CD14-positive monocyte (primary cell): ENCODE measurements around the gene IYD. TPM values are rescaled to one million over a fixed set of nuclear protein-coding genes. Genes with fewer than 3 reads are reported as not detected.
A peak's percentile ranks its signal among the peaks of the same experiment; 100 is the strongest.

ENCODE experiments used
- DNase-seq, 3 donors: peaks; one replicate each; pipeline ENCODE4 v3.0.0-alpha.2; 2011 to 2022
- H2AFZ ChIP-seq: 2 replicates; pipeline ENCODE4 v1.6.0; 2012; ENCODE audit warnings: mild to moderate bottlenecking, low read depth, low read length, inconsistent platforms; ENCODE audit not compliant: insufficient read depth, poor library complexity, severe bottlenecking
- H3K27ac ChIP-seq, 2 donors: 1 replicate in 1 of 2; 2 replicates in 1 of 2; pipeline ENCODE4 v1.5.1; 2012 to 2013; ENCODE audit warnings: low read length in 2 of 2, control low read depth in 1 of 2, inconsistent platforms in 1 of 2, low read depth in 1 of 2, mild to moderate bottlenecking in 1 of 2
- H3K27me3 ChIP-seq, 2 donors: one replicate each; pipeline versions ENCODE4 v1.6.0 to v1.6.1; 2011 to 2013; ENCODE audit warnings: low read length in 2 of 2; ENCODE audit not compliant: control insufficient read depth in 2 of 2, insufficient read depth in 2 of 2
- H3K36me3 ChIP-seq, 2 donors: replicated peaks in 1 of 2; 1 replicate in 1 of 2; 2 replicates in 1 of 2; pipeline versions ENCODE4 v1.5.1 to v1.6.1; 2012 to 2013; ENCODE audit warnings: low read length in 2 of 2, control low read depth in 1 of 2, inconsistent platforms in 1 of 2, mild to moderate bottlenecking in 1 of 2; ENCODE audit not compliant: insufficient read depth in 2 of 2, control insufficient read depth in 1 of 2
- H3K4me1 ChIP-seq, 2 donors: 1 replicate in 1 of 2; 2 replicates in 1 of 2; pipeline versions ENCODE4 v1.5.1 to v1.6.1; 2012 to 2013; ENCODE audit warnings: low read length in 2 of 2, control low read depth in 1 of 2, inconsistent platforms in 1 of 2, mild to moderate bottlenecking in 1 of 2, moderate library complexity in 1 of 2; ENCODE audit not compliant: insufficient read depth in 2 of 2, control insufficient read depth in 1 of 2
- H3K4me2 ChIP-seq: replicated peaks from 2 replicates; pipeline ENCODE3; 2012; ENCODE audit warnings: low read length, moderate library complexity, mild to moderate bottlenecking; ENCODE audit not compliant: poor library complexity, severe bottlenecking; ENCODE audit errors: extremely low read depth
- H3K4me3 ChIP-seq, 3 experiments: fragments of 200-600 bp in 1 of 3; sonication (generic) in 1 of 3; replicated peaks in 1 of 3; 1 replicate in 2 of 3; 2 replicates in 1 of 3; pipeline ENCODE4 v1.5.1; 2011 to 2013; ENCODE audit warnings: low read length in 3 of 3, mild to moderate bottlenecking in 3 of 3, control low read depth in 2 of 3, low read depth in 2 of 3, inconsistent platforms in 1 of 3, moderate library complexity in 1 of 3
- H3K79me2 ChIP-seq: 2 replicates; pipeline ENCODE4 v1.6.0; 2012; ENCODE audit warnings: mild to moderate bottlenecking, control low read depth, inconsistent platforms, low read length, moderate library complexity; ENCODE audit not compliant: insufficient read depth
- H3K9ac ChIP-seq: 2 replicates; pipeline ENCODE4 v1.6.0; 2017; ENCODE audit warnings: low read length, mild to moderate bottlenecking; ENCODE audit not compliant: insufficient read depth, poor library complexity, severe bottlenecking
- H3K9me3 ChIP-seq, 2 donors: replicated peaks in 1 of 2; 1 replicate in 1 of 2; 2 replicates in 1 of 2; pipeline versions ENCODE4 v1.5.1 to v1.6.1; 2012 to 2013; ENCODE audit warnings: low read length in 2 of 2, control low read depth in 1 of 2; ENCODE audit not compliant: control insufficient read depth in 1 of 2, insufficient read depth in 1 of 2
- H4K20me1 ChIP-seq: 2 replicates; pipeline ENCODE4 v1.6.0; 2012; ENCODE audit warnings: mild to moderate bottlenecking, low read length, control low read depth, moderate library complexity; ENCODE audit not compliant: insufficient read depth
- H3K27ac Mint-ChIP-seq, 7 donors: one replicate each; pipeline ENCODE4 v1.8.0; 2020; ENCODE audit warnings: mild to moderate bottlenecking in 7 of 7, mixed read lengths in 7 of 7, moderate library complexity in 6 of 7, inconsistent platforms in 2 of 7
- H3K27me3 Mint-ChIP-seq, 3 donors: one replicate each; pipeline ENCODE4 v1.8.0; 2021 to 2022; ENCODE audit warnings: low read depth in 3 of 3, mild to moderate bottlenecking in 3 of 3, mixed read lengths in 3 of 3, moderate library complexity in 3 of 3, inconsistent platforms in 1 of 3
- H3K36me3 Mint-ChIP-seq, 2 donors: one replicate each; pipeline ENCODE4 v1.8.0; 2020; ENCODE audit warnings: mixed read lengths in 2 of 2, inconsistent platforms in 1 of 2, mild to moderate bottlenecking in 1 of 2
- H3K4me1 Mint-ChIP-seq: one replicate; pipeline ENCODE4 v1.8.0; 2020; ENCODE audit warnings: mild to moderate bottlenecking, mixed read lengths
- H3K4me3 Mint-ChIP-seq, 2 donors: one replicate each; pipeline ENCODE4 v1.8.0; 2020; ENCODE audit warnings: mild to moderate bottlenecking in 2 of 2, mixed read lengths in 2 of 2, moderate library complexity in 1 of 2
- H3K9me3 Mint-ChIP-seq, 7 donors: one replicate each; pipeline ENCODE4 v1.8.0; 2020 to 2022; ENCODE audit warnings: mixed read lengths in 7 of 7, mild to moderate bottlenecking in 6 of 7, moderate library complexity in 6 of 7, inconsistent platforms in 2 of 7
- CTCF ChIP-seq: fragments of 200-600 bp; IDR thresholded peaks from one replicate; pipeline ENCODE4 v1.8.0; 2022; ENCODE audit warnings: antibody characterized with exemption, mild to moderate bottlenecking
- WGBS: methylation state at CpG from one replicate; pipeline ENCODE4 v1.1.5; 2013; ENCODE audit warnings: missing lambda C conversion rate; ENCODE audit not compliant: insufficient coverage; 5-methylcytosine and 5-hydroxymethylcytosine counted together
- intact Hi-C, 2 donors: fragments of 100-400 bp; cut with micrococcal nuclease; formaldehyde crosslinking; loops; one replicate each; pipeline versions ENCODE4 v1.15.0 to v1.15.1; 2023
- polyA plus RNA-seq, 3 donors: library from polyadenylated mRNA; depleted of rRNA in 1 of 3; unstranded in 2 of 3; stranded (reverse) in 1 of 3; fragments of 300-500 nt in 2 of 3; fragments of >200 nt in 1 of 3; fragmentation: Illumina TruSeq in 2 of 3; gene quantifications; 1 replicate in 2 of 3; 2 replicates in 1 of 3; pipeline ENCODE4 v1.2.3, GENCODE V29; 2012 to 2021

Gene IYD
- polyA plus RNA-seq, 3 donors, result not detected

GRCh38 chr6:150395388-150396009 is 26.7 kb downstream of the IYD start:
- H2AFZ ChIP-seq, result no peak overlapping the region
- H3K36me3 ChIP-seq, result no peaks in the 10 kb centered on the region
- TF ChIP-seq CTCF, result peak; percentile 72
- H3K79me2 ChIP-seq, result no peaks in the 10 kb centered on the region
- peak in 2 of 3 donors; percentile 5 to 23 for DNase-seq
- Mint-ChIP-seq H3K27me3 (peaks cover 7 to 10% (median 9%) of the 10 kb centered on the region in 3 donors), H3K4me1 (no peaks in the 10 kb centered on the region), H3K4me3 (peak overlapping the region in 1 of 2 donors; percentile 54), H3K36me3 (no peaks in the 10 kb centered on the region), H3K27ac (no peak overlapping the region), H3K9me3 (no peaks in the 10 kb centered on the region)
- intact Hi-C loops, result loop anchor here (10.0 kb wide), 1 partner anchor 311 kb away; no protein-coding TSS in a partner anchor
- H3K27ac ChIP-seq, result no peak overlapping the region
- peaks cover 0 to 2% of the 10 kb centered on the region in 2 donors for H3K27me3 ChIP-seq
- H4K20me1 ChIP-seq, result no peaks in the 10 kb centered on the region
- no peaks in the 10 kb centered on the region for H3K9me3 ChIP-seq
- WGBS, result 49% methylated on average over 9 of the region's 12 CpGs
- no peak overlapping the region for H3K4me3 ChIP-seq
- H3K4me2 ChIP-seq, result no peak overlapping the region
- no peak overlapping the region for H3K9ac ChIP-seq
- no peaks in the 10 kb centered on the region for H3K4me1 ChIP-seq

GRCh38 chr6:150403458-150404246 is 34.8 kb downstream of the IYD start:
- TF ChIP-seq CTCF, result no peak
- no peak overlapping the region for H3K27ac ChIP-seq
- peaks cover 0 to 8% (median 3%) of the 10 kb centered on the region in 7 donors for H3K9me3 Mint-ChIP-seq
- peaks cover 3 to 10% of the 10 kb centered on the region in 2 donors for H3K27me3 ChIP-seq
- DNase-seq, result no peak
- no peak overlapping the region for H3K4me3 Mint-ChIP-seq
- no peak overlapping the region for H3K4me3 ChIP-seq
- 83% methylated on average over 2 of the region's 5 CpGs for WGBS
- H4K20me1 ChIP-seq, result no peaks in the 10 kb centered on the region
- no peaks in the 10 kb centered on the region for H3K9me3 ChIP-seq
- H3K27me3 Mint-ChIP-seq, result peaks cover 4 to 8% (median 4%) of the 10 kb centered on the region in 3 donors
- H3K9ac ChIP-seq, result no peak overlapping the region
- H2AFZ ChIP-seq, result no peak overlapping the region
- peaks cover 5% of the 10 kb centered on the region for H3K4me1 Mint-ChIP-seq
- intact Hi-C loops, result no loop called here
- no peaks in the 10 kb centered on the region for H3K36me3 ChIP-seq
- H3K4me1 ChIP-seq, result peaks cover 0 to 5% of the 10 kb centered on the region in 2 donors
- no peaks in the 10 kb centered on the region for H3K36me3 Mint-ChIP-seq
- no peak overlapping the region for H3K4me2 ChIP-seq
- peak overlapping the region in 1 of 7 donors; percentile 4 for H3K27ac Mint-ChIP-seq
- H3K79me2 ChIP-seq, result no peaks in the 10 kb centered on the region
